Measurements from ENCODE around the gene SH3D19.

- TF ChIP-seq CTCF (IDR thresholded peaks at IDR 0.05; ENCODE audit: poor library complexity) (no peak), EZH2 (IDR thresholded peaks at IDR 0.05; ENCODE audit: borderline replicate concordance) (no peak)
Observed at GRCh38 chr4:151173871-151174270, 151.5 kb downstream of the SH3D19 start.

All from hepatocyte (in vitro differentiated cells).